SIG-M5 (cell line): ENCODE results near the gene LRRC56.

Source experiments
- DNase-seq: peaks from one replicate; lab custom pipeline; 2025; lab: John Stamatoyannopoulos, UW

LRRC56 gene

DNA sequence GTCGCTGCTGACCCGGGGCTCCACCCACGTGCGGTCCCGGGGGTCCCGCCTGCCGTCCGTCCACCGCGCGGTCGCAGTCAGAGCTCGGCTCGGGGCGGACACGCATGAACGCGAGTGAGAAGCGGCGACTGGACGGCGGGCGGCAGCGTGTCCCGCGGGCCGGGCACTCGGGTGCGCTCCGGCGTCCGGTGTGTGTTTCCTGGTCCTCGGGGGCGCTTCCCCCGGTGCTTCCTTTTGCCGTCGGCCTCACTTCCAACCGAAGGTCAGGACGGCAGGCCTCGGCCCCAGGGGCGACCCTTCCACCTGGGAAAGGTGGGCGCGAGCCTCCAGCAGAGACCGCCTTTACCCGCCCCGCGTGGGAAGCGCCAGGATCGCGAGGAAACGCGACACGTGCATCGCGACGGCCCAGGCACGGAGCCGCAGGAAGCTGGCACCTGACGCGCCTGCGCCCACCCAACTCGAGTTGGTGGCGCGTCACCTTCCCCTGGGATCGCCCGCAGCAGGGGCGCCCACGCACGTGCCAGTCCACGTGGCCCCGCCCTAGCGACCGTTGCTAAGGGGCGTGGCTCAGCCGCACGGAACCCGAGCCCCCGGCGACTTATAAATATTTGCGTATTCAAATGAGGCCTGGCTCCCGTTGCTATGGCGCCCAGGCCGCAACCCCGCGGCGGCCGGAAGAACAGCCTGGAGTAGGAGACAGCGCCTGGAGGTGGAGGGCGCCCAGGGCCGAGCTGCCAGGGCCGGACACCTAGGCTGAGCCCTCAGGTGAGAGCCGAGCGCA lies at the start of gene LRRC56:
Gene LRRC56 (plus strand): TSS at position 687 of the 781 bp plus-strand sequence. CDS start 3,158 bp downstream, outside the sequence.
- peak; percentile 32 for DNase-seq

- DNase-seq, result no peak
These were observed 49.7 kb upstream of the LRRC56 start for GRCh38 chr11:487571-488021.

DNA sequence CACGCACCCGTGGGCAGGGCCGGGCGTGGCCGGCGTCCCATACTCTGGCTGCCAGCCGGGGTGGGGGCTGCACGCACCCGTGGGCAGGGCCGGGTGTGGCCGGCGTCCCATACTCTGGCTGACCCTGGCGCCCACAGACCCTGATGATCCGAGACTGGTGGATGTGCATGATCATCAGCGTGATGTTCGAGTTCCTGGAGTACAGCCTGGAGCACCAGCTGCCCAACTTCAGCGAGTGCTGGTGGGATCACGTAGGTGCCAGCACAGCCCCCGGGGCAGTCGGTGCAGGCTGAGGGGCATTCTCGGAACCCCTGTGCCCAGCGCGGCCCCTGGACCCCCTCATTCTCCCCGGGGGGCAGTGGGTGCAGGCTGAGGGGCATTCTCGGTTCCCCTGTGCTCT lies 49.3 kb upstream of the LRRC56 start:
- DNase-seq, result no peak

GRCh38 chr11:488579-488978 lies 48.7 kb upstream of the LRRC56 start:
- DNase-seq, result no peak

DNA sequence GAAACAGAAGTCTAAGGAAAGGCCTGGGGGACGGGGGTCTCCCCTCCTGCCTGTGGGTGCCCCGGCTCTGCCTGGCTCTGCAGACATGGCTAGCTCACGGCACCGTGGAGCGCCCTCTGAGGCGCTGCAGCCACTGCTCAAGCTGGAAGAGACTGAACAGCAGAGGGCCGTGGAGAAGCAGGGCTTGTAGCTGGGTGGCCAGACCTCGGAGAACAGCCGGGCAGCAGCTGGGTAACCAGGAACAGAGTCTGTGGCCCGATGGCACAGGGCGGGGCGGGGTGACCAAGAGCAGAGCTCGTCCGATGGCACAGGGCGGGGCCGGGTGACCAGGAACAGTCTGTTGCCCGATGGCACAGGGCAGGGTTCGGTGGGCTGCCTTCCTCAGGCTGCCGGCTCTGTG lies 48.3 kb upstream of the LRRC56 start:
- no peak for DNase-seq

- DNase-seq, result no peak
These were observed 47.6 kb upstream of the LRRC56 start for GRCh38 chr11:489610-490185.

DNA sequence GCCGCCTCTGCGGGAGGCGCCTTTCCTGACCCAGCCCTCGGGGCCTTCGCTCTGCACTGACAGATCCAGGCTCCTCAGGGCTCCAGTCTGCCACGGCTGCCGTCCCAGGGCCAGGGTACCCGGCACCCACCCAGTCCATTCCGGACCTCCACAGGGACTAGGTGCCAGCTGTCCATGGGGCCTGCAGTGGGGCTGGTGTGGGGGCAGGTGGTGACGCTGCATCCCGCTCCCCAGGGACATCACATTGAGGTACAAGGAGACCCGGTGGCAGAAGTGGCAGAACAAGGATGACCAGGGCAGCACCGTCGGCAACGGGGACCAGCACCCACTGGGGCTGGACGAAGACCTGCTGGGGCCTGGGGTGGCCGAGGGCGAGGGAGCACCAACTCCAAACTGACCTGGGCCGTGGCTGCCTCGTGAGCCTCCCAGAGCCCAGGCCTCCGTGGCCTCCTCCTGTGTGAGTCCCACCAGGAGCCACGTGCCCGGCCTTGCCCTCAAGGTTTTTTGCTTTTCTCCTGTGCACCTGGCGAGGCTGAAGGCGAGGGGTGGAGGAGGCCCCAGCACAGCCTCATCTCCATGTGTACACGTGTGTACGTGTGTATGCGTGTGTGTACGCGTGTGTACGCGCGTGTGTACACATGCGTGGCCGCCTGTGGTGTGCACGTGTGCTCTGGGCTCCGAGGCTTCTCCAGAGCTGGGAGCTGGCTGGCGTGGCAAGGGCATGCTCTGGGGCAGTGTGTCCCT lies 47.0 kb upstream of the LRRC56 start:
- no peak for DNase-seq

DNA sequence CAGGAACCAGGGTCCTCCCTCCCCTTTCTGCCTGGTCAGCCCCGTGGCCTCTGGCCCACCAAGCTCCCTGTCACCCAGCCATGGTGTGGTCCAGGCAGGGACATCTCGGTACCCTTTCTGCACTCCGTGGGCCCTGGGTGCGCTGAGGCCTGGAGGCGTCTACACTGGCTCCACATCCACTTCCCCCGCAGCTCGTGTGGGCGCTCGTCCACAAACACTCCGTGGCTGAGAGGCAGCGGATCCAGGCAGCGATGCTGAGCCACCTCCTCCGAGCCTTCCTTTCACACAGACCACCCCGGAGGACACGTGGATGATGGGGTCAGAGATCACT lies 46.4 kb upstream of the LRRC56 start:
- no peak for DNase-seq

DNA sequence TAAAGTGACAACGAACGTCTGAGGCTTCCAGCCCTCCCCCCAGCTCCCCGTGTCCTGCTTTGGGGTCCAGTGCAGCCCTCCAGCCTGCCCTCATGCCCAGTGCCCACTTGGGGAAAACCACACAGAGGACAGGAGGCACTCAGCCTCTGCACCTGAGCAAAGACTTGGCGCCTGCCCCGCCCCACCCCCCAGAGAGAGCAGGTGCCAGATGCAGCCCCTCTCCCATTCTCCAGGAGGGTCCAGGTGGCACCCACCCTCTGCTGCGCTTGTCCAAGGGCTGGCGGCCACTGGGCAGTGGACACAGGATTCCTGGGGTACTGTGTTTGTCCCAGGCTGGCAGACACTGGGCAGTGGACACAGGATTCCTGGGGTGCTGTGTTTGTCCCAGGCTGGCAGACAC lies 46.0 kb upstream of the LRRC56 start:
- DNase-seq, result no peak

DNA sequence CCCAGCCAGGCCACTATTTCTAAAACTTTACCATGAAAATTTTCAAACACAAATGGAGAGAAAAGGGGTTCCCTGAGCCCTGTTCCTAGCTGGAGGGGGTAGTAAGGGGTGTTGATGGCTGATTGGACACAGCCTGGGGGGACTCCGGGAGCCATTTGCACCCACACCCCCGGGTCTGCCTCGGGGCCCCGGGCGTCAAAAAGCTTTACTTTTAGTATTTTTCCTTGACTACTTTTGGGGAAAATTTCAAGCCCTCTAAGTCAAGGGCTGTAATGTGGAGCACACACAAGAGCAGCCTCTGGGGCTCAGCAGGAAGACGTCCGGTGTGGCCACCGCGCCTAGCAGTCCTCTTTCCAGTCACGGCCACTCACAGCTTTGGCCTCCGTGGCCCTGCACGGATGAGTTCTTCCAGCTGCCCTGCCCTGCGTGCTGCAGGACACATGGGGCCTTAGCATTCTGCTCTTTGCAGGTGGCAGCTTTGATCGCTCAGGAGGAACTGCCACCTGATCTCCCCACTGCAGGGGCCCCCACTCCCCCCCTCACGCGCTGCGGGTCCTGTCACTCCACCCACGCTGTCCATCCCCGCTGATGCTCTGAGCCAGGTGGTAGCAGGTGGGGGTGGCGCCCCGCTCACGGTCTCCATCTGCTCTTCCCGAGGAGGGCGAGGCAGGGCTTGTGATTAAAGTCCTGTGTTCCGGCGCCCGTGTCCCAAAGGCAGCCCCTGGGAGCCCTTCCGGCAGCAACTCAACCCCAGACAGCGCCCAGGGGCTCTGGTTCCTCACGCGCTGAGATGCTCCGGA lies 44.7 kb upstream of the LRRC56 start:
- DNase-seq, result no peak

DNA sequence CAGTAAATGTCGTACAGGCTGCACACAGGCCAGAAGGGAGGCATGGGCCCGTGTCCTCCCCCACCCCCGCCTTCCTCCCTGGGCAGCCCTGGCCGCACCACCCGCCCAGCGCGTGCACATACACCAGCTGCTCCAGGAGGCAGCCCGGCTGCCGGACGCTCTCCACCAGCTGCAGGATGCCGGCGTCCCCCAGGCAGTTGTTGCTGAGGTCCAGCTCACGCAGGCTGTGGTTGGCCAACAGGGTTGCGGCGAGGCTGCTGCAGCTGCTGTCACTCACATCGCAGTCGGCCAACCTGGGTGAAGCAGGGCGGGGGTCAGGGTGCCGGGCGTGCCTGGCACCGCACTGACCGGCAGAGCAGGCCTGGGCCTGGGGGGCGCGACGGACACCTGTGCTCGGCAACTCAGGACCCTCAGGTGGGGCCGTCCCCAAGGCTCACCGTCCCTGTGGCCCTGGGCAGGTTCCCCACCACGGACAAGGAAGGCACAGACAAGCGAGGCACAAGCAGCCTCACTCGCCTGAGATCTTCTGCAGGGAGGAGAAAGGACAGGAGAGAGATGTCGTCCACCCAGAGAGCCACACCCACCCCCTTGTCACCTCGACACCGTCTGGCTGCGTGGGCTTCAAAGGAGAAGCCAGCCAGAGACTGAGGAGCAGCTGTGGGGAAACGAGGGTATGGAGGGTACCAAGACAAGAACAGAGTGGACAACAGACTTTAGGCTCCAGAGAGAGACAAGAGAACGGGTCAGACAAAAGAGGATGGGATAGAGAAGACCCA lies 42.4 kb upstream of the LRRC56 start:
- DNase-seq, result no peak

GRCh38 chr11:495537-495931 lies 41.8 kb upstream of the LRRC56 start:
- DNase-seq, result no peak

DNA sequence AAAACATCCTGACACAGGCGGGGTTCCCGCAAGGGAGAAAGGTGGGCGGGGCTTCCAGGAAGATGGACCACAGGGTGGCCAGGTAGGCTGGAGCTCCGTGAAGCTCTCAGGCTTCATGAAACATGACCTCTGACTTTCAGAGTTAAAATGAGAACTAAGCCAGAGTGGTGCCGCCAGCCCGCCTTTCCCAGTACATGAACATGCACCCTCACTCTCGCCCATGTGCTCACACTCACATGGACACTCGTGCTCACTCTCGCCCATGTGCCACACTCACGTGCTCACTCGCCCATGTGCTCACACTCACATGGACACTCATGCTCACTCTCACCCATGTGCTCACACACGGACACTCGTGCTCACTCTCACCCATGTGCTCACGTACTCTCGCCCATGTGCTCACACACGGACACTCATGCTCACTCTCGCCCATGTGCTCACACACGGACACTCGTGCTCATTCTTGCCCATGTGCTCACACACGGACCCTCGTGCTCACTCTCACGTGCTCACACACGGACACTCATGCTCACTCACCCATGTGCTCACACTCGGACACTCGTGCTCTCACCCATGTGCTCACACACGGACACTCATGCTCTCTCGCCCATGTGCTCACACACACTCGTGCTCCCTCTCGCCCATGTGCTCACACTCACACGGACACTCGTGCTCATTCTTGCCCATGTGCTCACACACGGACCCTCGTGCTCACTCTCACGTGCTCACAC lies 40.3 kb upstream of the LRRC56 start:
- no peak for DNase-seq

DNA sequence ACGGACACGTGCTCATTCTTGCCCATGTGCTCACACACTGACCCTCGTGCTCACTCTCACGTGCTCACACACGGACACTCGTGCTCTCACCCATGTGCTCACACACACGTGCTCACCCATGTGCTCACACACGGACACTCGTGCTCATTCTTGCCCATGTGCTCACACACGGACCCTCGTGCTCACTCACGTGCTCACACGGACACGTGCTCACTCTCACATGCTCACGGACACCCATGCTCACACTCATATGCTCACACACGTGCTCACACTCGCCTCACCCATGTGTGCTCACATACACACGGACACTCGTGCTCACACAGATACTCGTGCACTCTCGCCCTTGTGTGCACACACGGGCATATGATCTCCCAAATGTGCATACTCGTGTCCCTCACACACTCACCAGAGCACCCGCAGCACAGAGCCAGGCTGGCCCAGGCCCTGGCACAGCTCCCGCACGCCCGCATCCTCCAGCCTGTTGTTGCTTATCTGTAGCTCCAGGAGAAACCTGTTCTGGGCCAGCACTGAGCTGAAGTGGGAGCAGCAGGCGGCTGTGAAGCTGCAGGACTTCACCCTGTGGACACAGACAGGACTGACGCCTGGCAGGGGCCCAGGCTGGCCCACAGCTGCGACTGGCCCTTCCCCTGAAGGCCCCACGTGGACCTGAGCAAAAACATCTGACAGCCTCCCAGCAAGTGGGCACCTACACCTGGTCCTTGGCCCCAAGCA lies 39.6 kb upstream of the LRRC56 start:
- no peak for DNase-seq

DNA sequence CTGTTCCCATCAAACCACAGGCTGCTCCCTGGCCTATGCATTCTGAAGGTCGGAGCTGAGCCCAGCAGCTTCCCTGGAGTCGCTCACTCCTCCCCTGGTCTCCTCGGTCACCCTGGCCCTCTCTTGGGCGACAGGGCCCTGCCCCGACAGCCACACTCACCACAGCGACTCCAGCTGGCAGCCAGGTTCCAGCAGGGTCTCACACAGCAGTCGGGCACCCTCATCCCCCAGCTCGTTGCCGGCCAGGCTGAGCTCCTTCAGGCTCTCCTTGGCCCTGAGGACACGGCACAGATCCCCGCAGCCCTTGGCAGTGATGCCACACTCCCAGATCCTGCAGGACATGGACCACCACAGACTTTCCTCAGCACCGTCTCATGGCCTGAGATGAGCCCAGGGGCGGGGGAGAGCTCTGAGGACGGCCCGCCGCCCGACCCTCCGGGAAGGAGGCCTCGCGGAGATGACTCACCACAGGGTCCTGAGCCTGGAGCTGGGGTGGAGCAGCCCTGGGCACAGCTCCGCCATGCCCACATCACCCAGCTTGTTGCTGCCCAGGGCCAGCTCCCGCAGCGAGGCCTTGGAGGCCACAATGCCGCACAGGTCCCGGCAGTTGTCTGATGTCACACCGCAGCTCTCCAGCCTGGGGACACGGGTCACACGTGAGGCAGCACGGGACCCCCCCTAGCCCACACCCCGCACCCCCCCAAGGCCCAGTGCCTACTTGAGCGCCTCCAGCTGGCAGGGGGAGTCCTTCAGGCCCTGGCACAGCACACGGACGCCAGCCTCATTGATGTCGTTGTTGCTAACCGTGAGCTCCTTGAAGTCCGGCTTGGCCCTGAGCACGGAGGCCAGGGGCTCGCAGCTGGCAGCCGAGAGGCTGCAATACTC lies 38.8 kb upstream of the LRRC56 start:
- no peak for DNase-seq

DNA sequence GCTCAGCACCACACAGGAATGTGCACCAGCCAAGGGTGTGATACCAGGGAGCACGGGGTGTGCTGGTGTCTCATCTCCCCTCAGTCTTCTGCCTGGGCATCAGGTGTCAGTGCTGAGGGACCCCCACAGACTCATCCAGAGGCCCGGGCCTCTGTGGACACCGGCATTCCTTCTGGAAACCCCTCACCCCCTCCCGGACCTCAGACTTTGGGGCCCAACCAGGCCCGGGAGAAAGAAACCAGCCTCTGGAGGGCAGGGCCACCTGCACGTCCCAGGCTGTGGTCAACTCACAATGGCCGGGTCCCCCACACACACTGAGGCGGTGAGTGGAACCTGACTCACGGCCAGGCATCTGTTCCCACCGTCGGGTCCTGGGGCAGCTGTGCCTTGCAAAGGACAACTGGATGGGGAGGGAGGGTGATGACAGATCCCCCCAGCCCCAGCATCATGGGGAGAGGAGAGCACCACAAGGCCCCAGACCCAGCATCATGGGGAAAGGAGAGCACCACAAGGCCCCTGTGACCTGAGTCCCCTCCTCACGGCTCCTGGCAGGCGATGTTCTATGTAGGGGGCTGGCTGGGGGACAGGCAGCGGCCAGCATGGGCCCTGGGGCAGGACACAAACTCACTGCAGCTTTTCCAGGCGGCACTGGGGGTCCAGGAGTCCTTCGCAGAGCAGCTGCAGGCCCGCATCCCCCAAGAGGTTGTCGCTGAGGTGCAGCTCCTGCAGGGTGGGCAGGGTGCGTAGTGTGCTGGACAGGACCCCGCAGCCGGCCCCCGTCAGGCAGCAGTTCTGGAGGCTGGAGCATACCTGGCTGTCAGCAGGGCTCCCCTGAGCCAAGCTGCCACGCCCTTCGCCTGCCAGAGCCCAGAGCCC lies 37.9 kb upstream of the LRRC56 start:
- DNase-seq, result no peak

DNA sequence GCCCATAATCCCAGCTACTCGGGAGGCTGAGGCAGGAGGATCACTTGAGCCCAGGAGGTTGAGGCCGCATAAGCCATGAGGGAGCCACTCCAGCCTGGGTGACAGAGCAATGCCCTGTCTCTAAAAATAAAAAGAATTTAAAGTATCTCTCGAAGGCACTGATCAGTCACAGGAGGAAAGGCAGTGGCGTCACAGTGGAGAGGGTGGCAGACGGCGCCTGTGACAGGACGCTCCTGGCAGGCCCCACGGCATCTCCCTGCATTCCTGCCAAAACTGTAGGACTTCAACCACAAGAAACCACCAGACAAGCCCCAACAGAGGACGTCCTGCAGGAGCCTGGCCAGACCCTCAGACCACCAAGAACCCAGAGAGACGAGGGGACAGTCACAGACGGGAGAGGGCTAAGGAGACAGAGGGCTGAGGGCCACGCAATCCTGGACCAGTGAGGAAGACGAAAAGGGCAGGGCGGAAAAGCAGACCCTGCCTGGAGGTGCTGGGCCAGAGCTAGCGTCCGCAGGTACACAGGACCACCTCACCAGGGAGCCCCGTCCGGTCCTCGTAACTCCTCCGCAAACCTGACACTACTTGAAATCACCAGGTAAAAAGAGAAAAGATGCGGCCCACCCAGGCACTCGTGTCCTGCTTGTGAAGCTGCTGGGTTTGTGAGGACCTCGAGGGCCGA lies 36.2 kb upstream of the LRRC56 start:
- no peak for DNase-seq
